Inflammatory macrophage (primary cell): ENCODE measurements around the gene ELOA.
"Not testable (repeated sequence)": the region's sequence is repeated elsewhere in the genome, so short reads cannot be mapped to it uniquely, and the experiment has no call there.

Source experiments
- DNase-seq, 2 donors: peaks; one replicate each; pipeline ENCODE4 v3.0.0-alpha.2; 2020 to 2022

The ELOA gene

GRCh38 chr1:23736437-23737134 lies 6.7 kb upstream of the ELOA start:
- no peak for DNase-seq

GRCh38 chr1:23741609-23742008 lies 1.7 kb upstream of the ELOA start:
- no peak for DNase-seq

- DNase-seq: no peak
These were observed 493 bp upstream of the ELOA start for GRCh38 chr1:23742670-23743286.

GRCh38 chr1:23745515-23745914 lies 2.2 kb downstream of the ELOA start:
- peak; percentile 35 to 44 for DNase-seq

- DNase-seq: peak; percentile 26 to 43
These were observed 4.7 kb downstream of the ELOA start for GRCh38 chr1:23748016-23748415.

DNA sequence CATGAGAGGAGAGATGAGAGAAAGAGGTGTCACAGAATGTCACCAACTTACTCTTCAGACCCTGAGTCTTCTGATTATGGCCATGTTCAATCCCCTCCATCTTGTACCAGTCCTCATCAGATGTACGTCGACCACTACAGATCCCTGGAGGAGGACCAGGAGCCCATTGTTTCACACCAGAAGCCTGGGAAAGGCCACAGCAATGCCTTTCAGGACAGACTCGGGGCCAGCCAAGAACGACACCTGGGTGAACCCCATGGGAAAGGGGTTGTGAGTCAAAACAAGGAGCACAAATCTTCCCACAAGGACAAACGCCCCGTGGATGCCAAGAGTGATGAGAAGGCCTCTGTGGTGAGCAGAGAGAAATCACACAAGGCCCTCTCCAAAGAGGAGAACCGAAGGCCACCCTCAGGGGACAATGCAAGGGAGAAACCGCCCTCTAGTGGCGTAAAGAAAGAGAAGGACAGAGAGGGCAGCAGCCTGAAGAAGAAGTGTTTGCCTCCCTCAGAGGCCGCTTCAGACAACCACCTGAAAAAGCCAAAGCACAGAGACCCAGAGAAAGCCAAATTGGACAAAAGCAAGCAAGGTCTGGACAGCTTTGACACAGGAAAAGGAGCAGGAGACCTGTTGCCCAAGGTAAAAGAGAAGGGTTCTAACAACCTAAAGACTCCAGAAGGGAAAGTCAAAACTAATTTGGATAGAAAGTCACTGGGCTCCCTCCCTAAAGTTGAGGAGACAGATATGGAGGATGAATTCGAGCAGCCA lies 8.0 kb downstream of the ELOA start:
- peak; percentile 49 to 64 for DNase-seq

DNA sequence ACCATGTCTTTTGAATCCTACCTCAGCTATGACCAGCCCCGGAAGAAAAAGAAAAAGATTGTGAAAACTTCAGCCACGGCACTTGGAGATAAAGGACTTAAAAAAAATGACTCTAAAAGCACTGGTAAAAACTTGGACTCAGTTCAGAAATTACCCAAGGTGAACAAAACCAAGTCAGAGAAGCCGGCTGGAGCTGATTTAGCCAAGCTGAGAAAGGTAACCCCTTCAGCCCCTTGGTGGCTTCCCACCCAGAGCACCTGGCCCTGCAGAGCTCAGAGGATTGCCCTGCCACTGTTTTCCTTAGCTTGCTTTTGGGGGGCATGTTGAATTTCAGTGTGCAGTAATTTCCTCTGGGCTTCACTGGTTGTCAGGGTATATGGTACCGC lies 8.5 kb downstream of the ELOA start:
- DNase-seq: no peak

GRCh38 chr1:23752909-23753308 lies 9.6 kb downstream of the ELOA start:
- DNase-seq: no peak

DNA sequence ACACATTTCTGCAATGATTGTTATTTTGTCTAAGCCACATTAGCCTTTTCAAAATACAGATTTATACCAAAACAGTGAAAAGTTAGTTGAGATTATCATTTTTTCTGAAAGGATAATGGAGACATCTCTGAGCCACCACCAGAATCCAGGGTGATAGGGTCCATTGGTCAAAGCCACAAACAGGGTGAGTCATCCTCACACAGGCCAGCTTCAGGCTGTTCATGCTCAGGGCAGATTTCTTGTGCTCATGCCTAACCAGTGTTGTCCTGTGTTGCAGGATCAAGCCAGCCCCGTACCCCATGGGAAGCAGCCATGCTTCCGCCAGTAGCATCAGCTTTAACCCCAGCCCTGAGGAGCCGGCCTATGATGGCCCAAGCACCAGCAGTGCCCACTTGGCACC lies 13.4 kb downstream of the ELOA start:
- no peak for DNase-seq

DNA sequence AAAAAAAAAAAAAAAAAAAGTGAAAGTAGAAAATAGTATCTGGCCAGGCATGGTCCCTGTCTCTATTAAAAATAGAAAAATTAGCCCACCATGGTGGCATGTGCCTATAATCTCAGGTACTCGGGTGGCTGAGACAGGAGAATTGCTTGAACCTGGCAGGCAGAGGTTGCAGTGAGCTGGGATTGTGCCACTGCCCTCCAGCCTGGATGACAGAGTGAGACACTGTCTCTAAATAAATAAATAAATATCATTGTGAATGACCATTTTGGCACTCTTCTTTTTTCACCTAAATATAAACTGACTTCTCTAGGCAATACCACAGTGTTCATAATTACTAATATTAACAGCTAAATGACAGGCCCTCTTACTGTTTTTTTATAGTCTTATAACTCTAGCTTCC lies 14.5 kb downstream of the ELOA start:
- no peak for DNase-seq

GRCh38 chr1:23759277-23759676 lies 16.0 kb downstream of the ELOA start:
- DNase-seq: no peak

- DNase-seq: no peak
These were observed 19.8 kb downstream of the ELOA start for GRCh38 chr1:23763041-23763577.

GRCh38 chr1:23768733-23769132 lies 25.5 kb downstream of the ELOA start:
- DNase-seq: no peak

GRCh38 chr1:23772049-23772853 lies 29.0 kb downstream of the ELOA start:
- peak; percentile 88 to 89 for DNase-seq

- no peak for DNase-seq
These were observed 29.6 kb downstream of the ELOA start for GRCh38 chr1:23772854-23773242.

DNA sequence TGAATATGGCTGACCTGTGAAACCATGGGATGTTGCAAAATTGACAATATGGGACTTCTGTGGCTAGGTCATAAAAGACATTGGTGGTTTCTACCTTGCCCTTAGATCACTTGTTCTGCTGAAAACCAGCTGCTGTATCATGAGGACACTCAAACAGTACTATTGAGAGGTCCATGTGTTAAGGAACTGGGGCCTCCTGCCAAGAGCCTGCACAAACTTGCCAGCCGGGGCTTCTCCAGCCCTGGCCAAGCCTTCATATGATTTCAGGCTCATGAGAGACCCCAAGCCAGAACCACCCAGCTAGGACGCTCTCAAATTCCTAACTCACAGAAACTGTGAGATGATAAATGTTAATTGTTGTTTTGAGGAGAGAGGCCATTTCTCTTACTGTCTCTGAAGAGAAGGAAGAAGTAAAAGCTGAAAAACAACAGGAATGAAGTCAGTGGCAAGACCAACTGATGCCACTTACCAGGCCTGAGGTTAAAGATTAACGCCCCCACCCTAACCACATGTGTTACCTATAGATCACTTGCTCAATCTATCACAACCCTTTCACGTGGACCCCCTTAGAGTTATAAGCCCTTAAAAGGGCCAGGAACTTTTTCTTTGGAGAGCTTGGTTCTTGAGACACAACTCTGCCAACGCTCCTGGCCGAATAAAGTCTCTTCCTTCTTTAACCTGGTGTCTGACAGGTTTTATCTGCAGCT lies 31.1 kb downstream of the ELOA start:
- no peak for DNase-seq

- no peak for DNase-seq
These were observed 32.9 kb downstream of the ELOA start for GRCh38 chr1:23776217-23776616.

DNA sequence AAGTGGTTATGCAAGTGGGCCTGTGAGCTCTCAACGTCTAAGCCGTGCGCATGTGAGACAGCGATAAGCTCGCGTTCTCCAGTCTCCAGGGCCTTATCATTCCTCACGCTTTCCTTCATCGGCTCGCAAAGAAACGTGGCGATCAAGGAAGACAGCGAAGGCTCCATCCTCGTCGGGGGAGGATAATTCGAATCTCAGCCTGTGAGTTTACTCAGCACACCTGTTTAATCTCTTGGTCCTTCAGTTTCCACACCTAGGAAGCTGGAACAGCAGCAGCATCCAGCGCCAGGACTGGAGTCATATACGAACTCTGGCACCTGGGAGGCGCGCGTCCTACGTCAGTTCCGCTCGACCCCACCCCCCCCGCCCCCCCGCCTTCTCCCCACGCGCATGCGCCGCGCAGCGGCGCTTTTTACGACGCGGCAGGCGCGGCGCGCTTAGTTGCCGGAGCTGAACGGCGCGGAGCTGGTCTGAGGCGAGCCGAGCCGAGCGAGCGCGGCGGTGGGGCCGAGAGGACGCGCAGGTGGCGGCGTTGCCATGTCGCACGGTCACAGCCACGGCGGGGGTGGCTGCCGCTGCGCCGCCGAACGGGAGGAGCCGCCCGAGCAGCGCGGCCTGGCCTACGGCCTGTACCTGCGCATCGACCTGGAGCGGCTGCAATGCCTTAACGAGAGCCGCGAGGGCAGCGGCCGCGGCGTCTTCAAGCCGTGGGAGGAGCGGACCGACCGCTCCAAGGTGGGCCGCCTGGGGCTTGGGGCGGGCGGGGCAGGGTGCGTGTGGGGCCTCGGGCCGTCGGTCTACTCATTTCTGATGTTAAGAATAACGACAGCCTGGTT lies 34.9 kb downstream of the ELOA start, which contains the start of gene PITHD1:
Gene PITHD1, plus strand, starts transcription at position 440 of the 836 bp plus-strand sequence. Its CDS starts 98 bp downstream, at position 538.
- peak; percentile 83 to 89 for DNase-seq

GRCh38 chr1:23779826-23780371 lies 36.6 kb downstream of the ELOA start:
- DNase-seq: peak in 1 of 2 donors; percentile 26

GRCh38 chr1:23783141-23783540 lies 39.9 kb downstream of the ELOA start:
- not testable (repeated sequence) for DNase-seq

GRCh38 chr1:23784846-23785245 lies 41.6 kb downstream of the ELOA start:
- DNase-seq: no peak
